HG03558 (cell line): Measurements from ENCODE around the gene SYT17.

Experiments used
- ATAC-seq: cut with Tn5 transposase; IDR thresholded peaks from one replicate; pipeline ENCODE4 v1.9.1; 2021; ENCODE audit warnings: moderate number of reproducible peaks; ENCODE audit not compliant: unreplicated experiment; ENCODE audit errors: extremely low read depth

SYT17 gene, protein sequence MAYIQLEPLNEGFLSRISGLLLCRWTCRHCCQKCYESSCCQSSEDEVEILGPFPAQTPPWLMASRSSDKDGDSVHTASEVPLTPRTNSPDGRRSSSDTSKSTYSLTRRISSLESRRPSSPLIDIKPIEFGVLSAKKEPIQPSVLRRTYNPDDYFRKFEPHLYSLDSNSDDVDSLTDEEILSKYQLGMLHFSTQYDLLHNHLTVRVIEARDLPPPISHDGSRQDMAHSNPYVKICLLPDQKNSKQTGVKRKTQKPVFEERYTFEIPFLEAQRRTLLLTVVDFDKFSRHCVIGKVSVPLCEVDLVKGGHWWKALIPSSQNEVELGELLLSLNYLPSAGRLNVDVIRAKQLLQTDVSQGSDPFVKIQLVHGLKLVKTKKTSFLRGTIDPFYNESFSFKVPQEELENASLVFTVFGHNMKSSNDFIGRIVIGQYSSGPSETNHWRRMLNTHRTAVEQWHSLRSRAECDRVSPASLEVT

DNA sequence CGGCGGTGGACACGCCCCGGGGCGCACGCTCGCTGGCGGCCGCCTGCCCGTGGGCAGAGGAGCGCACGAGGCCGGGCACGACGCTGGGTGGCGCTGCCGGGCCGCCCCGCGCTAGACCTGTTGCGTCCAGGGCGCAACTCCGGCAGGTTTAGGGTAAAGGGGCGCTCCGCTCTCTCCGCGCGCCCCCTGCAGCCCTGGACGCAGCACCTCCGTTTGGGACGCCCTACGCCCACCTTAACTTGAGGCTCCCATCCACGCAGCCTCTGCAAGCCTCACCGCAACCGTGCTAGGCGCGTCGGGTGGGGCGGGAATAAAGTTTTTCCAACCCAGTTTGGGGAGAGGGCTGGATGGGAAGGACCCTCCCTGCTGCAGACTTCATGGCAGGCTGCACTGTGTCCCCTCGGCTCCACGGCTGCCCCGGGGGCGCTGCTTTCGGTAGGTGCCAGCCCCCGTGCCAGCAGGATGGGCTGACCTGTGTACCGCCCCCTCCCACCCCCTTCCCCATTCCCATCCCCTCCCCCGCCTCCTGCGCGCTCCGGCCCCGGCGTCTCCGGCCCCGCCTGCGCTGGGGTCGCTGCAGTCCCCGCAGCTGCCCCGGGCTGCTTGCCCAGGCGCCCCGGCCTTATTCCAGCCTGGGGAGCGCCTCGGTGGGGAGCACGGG lies at the start of gene SYT17:
TSS of gene SYT17 (plus strand) at position 531 of the 661 bp plus-strand sequence. CDS start 407 bp downstream, outside the sequence.
- no peak for ATAC-seq

DNA sequence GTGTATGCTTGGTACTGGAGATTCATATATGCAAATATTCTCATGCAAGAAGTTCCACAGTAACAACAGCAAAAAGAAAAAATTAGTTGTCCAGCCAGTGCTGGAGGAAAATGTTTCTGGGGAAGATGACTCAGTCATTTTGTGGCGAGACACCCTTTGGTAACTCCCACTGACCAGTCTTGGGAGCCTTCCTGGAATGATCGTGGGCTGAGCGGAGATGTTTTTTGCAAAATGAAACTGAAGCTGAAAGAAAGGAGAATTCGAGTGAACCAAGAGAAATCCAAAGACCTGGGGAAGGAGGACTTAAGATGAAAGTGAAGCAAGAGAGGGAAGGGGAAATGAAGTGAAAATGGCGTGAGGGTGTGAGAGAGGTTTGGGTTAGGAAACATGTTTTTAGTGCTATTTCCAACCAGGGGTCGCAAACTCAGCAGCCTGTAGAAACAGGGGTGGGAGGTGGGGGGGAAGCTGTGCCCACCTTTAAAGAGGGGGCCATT lies 49.1 kb upstream of the SYT17 start:
- ATAC-seq: no peak

DNA sequence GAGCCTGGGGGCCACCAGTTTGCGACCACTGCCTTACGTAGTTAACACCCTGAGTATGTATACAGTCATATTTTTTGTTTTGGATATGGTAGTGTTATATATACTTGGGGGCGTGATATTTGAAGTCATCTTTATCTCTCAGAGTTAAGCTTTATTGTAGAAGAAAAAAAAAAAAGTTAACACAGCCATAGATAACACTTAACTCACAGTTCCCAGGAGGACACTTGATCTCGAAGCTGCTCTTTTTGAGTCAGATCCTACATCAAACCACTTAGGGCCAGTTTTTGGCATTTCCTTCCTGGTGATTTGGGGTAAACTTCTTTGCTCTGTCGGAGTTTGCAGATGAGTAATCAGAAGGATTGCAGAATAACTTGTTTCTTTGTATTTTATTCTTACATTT lies 48.5 kb upstream of the SYT17 start:
- ATAC-seq: no peak

DNA sequence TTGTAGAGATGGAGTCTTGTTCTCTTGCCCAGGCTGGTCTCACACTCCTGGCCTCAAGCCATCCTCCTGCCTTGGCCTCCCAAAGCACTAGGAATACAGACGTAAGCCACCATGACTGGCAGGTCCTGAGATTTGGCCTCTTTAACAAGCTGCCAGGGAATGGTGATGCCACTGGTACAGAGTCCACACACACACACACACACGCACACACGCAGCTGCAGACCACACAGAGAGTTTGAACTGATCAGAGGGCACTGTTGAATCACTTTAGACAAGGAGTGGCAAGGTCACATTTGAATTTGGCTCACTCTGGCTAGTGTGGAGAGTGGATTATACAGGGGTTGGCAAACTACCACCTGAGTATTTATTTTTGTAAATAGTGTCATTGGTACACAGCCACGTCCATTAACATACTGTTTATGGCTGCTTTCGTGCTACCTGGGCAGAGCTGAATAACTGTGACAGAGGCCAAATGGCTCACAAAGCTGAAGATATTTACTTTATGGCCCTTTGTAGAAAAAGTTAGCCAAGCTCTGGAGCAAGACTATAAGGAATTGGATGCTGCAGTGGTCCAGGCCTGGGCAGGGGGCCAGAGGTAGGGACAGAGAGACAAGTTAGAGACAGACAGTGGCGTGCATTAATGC lies 44.4 kb upstream of the SYT17 start:
- ATAC-seq: no peak

DNA sequence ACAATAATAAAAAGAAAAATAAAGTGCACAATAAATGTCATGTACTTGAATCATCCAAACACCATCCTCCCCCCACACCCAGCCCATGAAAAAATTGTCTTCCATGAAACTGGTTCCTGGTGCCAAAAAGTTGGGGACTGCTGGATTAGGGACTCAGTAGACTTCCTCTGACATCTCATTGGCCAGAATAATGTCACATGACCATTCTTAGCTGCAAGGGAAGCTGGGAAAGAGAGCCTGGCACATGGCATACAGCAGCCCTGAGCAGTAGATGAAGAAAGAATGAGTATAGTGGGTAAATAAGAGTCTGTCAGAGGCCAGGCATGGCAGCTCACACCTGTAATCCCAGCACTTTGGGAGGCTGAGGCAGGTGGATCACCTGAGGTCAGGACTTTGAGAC lies 41.7 kb upstream of the SYT17 start:
- no peak for ATAC-seq

DNA sequence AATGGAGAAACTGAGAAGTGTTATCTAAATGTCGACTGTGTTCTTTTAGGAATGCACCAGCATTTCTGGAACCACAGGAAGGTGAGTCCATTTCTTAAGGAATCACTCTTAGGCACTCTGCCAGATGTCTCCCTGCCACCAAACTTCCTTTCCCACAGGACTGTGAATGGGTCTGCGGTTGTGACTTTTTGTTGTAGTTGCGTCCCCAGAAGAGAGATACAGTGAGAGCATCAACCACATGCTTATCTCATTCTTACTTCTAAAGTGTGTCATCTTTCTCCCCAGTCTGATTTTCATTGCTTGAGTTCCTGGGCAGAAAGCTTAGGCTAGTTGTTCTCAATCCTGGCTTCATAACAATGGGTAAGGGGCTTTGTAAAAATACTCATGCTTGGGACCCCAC lies 40.8 kb upstream of the SYT17 start:
- ATAC-seq: no peak

DNA sequence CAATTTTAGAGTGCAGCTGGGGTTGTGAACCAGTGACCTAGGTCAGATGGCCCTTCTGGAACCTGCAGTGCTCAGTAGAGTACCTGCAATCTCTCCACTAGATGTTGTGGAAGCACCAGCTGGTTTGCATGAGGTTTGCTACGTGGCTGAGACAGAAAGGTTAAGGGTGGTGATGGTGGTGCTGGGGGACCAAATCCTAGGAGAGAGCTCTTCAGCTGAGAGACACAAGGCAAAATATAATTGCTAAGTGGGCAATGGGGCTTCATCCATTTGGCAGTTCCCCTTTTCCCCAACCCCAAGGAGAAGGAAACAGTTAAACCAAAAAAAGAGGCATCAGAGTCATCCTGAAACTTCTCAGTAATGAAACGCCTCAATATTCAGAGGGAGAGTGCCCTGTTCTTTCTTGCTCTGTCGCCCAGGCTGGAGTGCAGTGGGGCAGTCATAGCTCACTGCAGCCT lies 40.3 kb upstream of the SYT17 start:
- no peak for ATAC-seq

DNA sequence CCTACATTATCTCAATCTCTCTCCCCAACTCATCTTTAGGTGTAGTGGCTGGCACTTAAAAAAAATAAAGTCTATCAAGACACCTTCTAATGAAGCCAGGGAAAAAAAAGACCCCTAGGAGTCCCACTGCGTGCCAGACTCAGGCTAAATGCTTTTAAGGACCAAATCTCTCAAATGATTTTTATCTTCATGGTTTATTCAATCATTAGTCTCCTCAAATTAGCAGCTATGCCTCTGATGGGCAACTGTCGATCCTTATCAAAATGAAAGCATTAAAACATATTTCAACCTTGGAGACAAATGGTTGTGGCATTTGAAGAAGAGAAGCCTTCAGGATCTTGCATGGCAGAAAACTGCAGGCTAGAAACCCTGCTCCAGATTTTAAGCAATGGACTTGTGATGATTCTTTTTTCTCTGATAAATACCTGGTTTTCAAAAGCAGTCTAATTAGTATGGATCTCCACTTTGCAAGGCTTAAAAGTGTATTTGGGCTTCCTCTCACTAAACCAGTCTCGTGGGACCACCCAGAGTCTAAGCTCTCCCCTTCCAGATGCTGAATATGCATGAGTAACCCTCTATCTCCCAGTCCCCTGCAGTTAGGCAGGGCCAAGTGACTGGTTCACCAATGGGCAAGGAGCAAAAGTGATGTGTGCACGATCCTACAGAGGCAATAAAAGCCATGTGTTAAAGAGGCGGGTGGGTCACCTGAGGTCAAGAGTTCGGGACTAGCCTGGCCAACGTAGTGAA lies 39.4 kb upstream of the SYT17 start:
- ATAC-seq: no peak

DNA sequence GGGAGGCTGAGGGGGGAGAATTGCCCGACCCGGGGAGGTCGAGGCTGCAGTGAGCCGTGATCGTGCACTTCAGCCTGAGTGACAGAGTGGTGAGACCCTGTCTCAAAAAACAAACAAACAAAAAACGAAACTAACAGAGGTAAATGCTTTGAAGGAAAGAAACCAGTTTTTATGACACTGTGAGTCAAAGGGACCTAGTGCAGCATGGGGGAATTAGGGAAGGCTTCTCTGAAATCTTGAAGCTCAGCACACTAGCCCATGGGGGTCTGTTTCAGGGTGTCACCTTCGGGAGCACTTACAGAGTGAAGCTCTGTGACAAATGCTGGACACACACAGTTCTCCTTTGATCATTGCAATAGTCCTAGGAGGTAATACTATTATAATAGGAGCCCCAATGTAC lies 37.7 kb upstream of the SYT17 start:
- no peak for ATAC-seq

DNA sequence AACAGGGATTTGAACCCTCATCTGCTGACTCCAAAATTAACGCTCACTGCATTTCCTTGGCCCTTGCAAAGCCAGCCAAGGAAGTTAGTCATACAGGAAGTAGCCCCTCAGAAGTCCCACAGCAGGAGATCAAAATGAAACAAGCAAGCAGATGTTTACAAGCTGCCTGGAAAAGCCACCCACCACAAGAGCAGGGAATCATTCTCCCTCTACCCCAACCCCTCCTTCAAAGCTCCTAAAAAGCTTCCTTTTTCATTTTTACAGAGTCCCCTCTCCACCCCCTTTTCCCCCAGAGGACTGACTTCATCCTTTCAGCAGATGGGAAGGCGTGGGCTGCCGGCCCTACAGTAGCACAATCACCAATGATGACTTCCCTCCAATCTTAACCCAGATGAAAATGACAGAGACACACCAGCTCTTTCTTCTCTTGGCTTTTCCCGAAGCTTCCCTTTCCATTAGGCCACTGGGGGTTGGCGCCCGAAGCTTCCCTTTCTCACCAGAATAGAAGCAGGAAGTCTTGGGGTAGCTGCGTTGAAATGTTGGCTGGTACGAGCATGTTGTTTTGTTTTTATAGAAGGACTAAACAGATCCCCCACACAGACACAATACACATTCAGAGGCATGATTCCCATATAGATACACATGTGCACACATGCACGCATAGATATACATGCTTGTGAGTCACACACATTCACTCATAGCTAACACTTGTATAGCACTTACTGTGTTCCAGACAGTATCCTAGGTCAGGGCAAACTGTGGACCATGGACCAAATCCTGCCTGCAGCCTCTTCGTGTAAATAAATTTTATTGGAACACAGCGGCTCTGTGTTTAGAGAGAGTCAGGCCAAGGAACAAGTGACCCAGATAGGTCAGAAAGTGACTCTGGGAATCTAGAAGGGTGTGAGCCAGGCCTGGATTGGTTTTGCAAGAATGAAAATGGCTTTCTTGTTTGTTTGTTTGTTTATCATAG lies 36.9 kb upstream of the SYT17 start:
- ATAC-seq: no peak

DNA sequence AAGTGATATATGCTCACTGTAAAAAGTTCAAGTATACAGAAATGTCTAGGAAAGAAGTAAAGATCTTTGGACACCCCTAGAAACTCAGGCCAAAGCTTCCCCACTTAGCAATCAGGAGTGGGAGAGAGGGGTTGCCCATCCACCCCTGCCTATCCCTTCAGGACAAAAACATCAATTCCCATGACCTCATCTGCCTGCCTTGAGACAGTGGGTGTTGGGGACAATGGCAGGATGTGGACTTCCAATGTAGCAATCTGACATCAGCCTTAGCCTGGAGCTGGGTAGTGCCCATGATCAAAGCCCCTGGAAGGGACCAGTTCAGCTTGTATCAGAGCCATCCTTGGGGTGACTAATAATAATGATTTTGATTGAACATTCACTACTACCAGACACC lies 36.2 kb upstream of the SYT17 start:
- no peak for ATAC-seq

DNA sequence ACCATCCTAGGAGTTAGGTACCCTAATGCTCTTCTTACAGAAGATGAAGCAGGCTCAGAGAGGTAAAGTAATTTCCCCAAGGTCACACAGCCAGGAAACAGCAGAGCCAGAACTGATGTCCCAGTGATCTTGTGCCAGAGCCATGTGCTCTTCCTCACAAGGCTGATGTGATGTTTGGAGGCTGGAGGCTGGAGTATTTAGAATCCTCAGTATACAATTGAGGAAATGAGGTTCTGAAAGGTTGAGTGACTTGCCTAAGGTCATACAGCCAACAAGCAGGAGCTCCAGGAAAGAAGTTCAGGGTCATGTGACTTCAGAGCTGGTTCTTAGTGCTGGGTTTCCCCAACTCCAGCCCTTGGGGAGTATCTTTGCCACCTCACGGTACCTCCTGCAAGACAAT lies 35.8 kb upstream of the SYT17 start:
- ATAC-seq: no peak

DNA sequence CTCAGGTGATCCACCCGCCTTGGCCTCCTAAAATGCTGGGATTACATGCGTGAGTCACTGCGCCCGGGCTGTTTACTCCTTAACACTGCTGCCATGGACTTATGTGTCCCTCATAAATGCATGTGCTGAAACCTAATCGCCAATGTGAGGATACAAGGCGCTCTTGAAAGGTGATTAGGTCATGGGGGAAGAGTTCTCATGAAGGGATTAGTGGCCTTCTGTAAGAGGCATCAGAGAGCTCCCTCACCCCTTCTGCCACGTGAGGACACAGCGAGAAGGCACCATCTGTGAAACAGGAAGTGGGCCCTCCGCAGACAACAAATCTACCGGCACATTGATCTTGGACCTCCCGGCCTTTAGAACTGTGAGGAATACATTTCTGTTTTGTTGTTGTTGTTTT lies 35.1 kb upstream of the SYT17 start:
- ATAC-seq: no peak

DNA sequence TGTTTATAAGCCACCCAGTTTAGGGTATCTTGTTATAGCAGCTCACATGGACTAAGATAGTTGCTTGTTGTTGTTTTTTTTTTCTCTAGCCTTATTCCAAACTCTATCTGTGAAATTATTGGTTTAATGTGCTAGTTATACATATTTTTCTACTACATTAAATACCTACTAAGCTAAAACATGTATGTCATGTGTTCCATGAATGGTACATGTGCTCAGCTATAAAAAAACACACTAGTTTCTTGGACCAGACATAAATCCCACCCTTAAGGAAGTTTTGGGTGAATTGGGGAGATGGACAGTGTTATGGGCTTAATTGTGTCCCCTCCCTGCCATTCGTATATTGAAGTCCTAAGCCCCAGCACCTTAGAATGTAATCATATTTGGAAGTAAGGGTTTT lies 34.4 kb upstream of the SYT17 start:
- no peak for ATAC-seq

DNA sequence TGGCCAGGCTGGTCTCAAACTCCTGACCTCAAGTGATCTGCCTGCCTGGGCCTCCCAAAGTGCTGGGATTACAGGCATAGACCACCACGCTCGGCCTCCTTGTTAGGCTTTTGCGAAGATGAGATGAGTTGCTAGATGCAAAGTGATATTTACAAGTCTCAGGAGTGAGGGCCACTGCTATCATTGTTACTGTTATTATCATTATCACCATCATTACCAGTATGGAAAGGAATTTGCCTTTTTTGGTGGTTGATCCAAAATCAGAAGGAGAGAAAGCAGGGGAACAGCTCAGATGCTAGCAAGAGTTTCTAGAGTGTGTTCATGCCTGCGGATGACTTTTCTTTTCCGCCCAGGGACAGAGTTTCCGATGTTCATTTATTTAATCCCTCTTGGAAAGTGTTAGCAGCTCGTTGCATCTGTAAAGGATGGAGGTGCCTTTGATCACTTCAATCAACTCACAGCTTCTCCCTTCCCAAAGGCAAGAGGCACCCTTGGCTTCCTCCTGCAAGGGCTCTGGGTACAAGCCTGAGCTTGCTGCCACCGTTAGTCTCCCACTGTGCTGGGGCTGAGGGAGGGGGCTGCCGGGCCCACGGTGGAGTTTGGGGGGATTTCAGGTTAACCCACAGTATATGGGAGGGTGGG lies 32.7 kb upstream of the SYT17 start:
- ATAC-seq: no peak

DNA sequence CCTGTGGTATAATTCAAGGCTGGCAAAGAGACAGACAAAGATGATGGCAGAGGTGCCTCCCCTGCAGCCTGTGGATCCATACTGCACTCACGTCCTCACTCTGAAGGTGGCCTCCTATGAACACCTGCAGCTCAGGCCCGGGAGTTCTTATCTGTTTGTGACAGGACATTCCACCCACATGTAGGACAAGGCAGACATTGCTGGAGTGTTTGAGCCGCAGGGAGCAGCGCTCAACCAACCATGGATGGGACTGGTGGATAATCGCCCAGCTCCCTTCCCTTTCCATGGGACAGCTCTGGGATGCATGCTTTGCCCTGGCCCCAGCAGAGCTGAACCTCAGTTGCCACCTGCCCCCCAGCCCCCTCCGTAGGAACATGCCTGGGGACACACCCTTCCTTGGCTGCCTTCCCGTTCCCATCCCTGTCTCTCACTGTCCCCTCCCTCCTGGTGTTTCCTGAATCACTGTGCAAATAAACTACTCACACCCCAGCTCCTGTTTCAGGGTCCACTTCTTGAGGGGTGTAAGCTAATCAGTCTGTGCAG lies 32.1 kb upstream of the SYT17 start:
- ATAC-seq: no peak

DNA sequence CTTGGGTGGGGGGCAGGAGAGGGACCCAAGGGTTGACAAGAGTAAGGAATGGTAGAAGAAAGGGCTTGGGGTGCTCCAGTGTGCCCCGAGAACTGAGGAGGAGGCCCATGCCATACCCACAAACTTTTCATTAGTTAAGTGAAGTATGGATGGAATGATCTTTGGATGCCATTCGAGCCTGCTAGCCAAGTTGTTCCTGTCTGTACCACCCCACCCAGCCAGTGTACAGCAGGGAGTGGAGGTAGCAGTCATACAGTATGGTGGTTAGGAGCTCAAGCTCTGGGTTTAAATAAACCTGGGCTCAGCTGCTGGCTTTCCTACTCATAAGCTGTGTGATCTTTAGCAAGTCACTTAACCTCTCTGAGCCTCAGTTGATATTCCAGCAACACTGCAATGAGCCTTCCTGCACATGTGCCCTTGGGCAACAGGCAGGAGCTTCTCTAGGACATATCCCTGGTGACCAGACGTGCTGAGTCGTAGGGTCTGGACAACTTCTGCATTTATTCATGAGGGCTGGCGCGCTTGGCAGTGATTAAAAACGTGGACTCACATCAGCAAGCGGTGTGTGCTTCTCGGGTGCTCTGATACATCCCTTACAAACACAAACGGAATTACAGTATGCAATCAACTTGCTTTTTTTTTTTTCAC lies 31.4 kb upstream of the SYT17 start:
- ATAC-seq: no peak
